Measurements from ENCODE around the gene HOOK1. TPM values are rescaled to one million over a fixed set of nuclear protein-coding genes. Genes with fewer than 3 reads are reported as not detected.

Gene HOOK1
- polyA plus RNA-seq, 1 of the 3 experiments (the other 2 are of a cell fraction): 0.35 TPM

- no peaks in the 10 kb centered on the region for H4K20me1 ChIP-seq (ENCODE audit: insufficient read depth)
- WGBS (ENCODE audit: low lambda C conversion rate): 87% methylated on average over 4 of the region's 4 CpGs
These were observed 39.3 kb upstream of the HOOK1 start for GRCh38 chr1:59775480-59775879.

GRCh38 chr1:59776960-59777852, 37.5 kb upstream of the HOOK1 start:
- H3F3A ChIP-seq (replicated peaks; ENCODE audit: insufficient read depth): no peaks in the 10 kb centered on the region
- 73% methylated on average over 7 of the region's 7 CpGs for WGBS (ENCODE audit: low lambda C conversion rate)
- no peak overlapping the region for H3K4me3 ChIP-seq (ENCODE audit: low read depth in 2 of 2, low read length in 1 of 2)
- no peaks in the 10 kb centered on the region for H3K36me3 ChIP-seq (replicated peaks in 1 of 2; ENCODE audit: control insufficient read depth in 1 of 2, insufficient read depth in 2 of 2, low read length in 1 of 2)
- no peaks in the 10 kb centered on the region for H4K20me1 ChIP-seq (ENCODE audit: insufficient read depth)
- H3K4me1 ChIP-seq (ENCODE audit: control insufficient read depth in 1 of 2, insufficient read depth in 2 of 2, low read depth in 1 of 2, low read length in 1 of 2): peaks cover 0 to 15% of the 10 kb centered on the region in 2 experiments; a peak in 2 of 4 replicates
- POLR2A ChIA-PET: no interaction called here
- TF ChIP-seq CTCF (IDR thresholded peaks at IDR 0.05) (peak; percentile 55), TCF12 (IDR thresholded peaks at IDR 0.05) (no peak), SMC3 (IDR thresholded peaks at IDR 0.05; ENCODE audit: low read depth, low read length) (no peak)
- no peaks in the 10 kb centered on the region for H3K27me3 ChIP-seq (ENCODE audit: insufficient read depth)
- CTCF ChIA-PET: interaction anchor here (0.8 to 3.2 kb wide), 2 partner anchors 17 to 19 kb away, joined by 3 to 15 read pairs; no protein-coding TSS in a partner anchor
- no peak for DNase-seq
- H3K4me2 ChIP-seq: peak overlapping the region; percentile 21
- peak overlapping the region; percentile 4 to 57; a peak in 3 of 4 replicates for H3K27ac ChIP-seq (ENCODE audit: low read depth in 2 of 2, low read length in 1 of 2)
- no peaks in the 10 kb centered on the region for H3K79me2 ChIP-seq (ENCODE audit: insufficient read depth)
- H3K9me3 ChIP-seq: no peaks in the 10 kb centered on the region
- H3K9me2 ChIP-seq: no peaks in the 10 kb centered on the region
- H2AFZ ChIP-seq (ENCODE audit: low read depth): peak overlapping the region; percentile 92
- 0 out of 2 replicates have a peak overlapping the region, but pooled peaks have one; percentile 8 for H3K9ac ChIP-seq

More at GRCh38 chr1:59775480-59775879, 39.3 kb upstream of the HOOK1 start:
- no peak overlapping the region for H3K27ac ChIP-seq (ENCODE audit: low read depth in 2 of 2, low read length in 1 of 2)
- TF ChIP-seq MEF2A (IDR thresholded peaks at IDR 0.05; ENCODE audit: borderline replicate concordance, low read depth): no peak
- no peak for TF ChIP-seq NFIC (IDR thresholded peaks at IDR 0.05; ENCODE audit: borderline replicate concordance)
- no peaks in the 10 kb centered on the region for H3K9me2 ChIP-seq
- DNase-seq: no peak
- H3K79me2 ChIP-seq (ENCODE audit: insufficient read depth): no peaks in the 10 kb centered on the region
- no peaks in the 10 kb centered on the region for H3F3A ChIP-seq (replicated peaks; ENCODE audit: insufficient read depth)
- POLR2A ChIA-PET: no interaction called here
- CTCF ChIA-PET: interaction anchor here (3.2 kb wide), 1 partner anchor 15 kb away, joined by 15 read pairs; no protein-coding TSS in a partner anchor
- no peak overlapping the region for H3K9ac ChIP-seq
- no peaks in the 10 kb centered on the region for H3K36me3 ChIP-seq (replicated peaks in 1 of 2; ENCODE audit: control insufficient read depth in 1 of 2, insufficient read depth in 2 of 2, low read length in 1 of 2)
- H3K4me1 ChIP-seq (ENCODE audit: control insufficient read depth in 1 of 2, insufficient read depth in 2 of 2, low read depth in 1 of 2, low read length in 1 of 2): peaks cover 0 to 15% of the 10 kb centered on the region in 2 experiments; a peak in 2 of 4 replicates
- no peak overlapping the region for H3K4me3 ChIP-seq (ENCODE audit: low read depth in 2 of 2, low read length in 1 of 2)
- H3K4me2 ChIP-seq: no peak overlapping the region
- H2AFZ ChIP-seq (ENCODE audit: low read depth): no peak overlapping the region
- no peaks in the 10 kb centered on the region for H3K27me3 ChIP-seq (ENCODE audit: insufficient read depth)
- no peaks in the 10 kb centered on the region for H3K9me3 ChIP-seq

DNA sequence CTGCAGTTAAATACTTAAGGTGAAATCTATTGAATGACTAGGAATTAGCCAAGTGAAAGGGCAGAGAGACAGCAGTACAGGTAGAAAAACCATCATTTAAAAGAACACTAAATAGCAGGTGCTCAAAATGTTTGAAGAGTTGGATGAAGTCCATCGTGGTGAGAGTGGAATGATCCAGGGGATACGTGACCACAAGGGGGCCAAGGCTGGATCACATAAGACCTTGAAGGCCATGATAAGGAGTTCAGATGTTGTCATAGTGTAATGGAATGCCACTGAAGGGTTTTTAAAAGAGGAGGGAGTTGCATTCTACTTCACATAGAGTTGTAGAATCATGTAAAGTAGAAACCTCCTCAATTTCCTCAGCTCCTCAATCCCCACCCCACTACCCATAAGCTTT, 34.8 kb upstream of the HOOK1 start:
- Histone ChIP-seq H3K27ac (ENCODE audit: low read depth in 2 of 2, low read length in 1 of 2) (no peak overlapping the region), H3K36me3 (replicated peaks in 1 of 2; ENCODE audit: control insufficient read depth in 1 of 2, insufficient read depth in 2 of 2, low read length in 1 of 2) (no peaks in the 10 kb centered on the region), H3F3A (replicated peaks; ENCODE audit: insufficient read depth) (no peaks in the 10 kb centered on the region), H3K79me2 (ENCODE audit: insufficient read depth) (no peaks in the 10 kb centered on the region), H4K20me1 (ENCODE audit: insufficient read depth) (no peaks in the 10 kb centered on the region), H3K27me3 (ENCODE audit: insufficient read depth) (no peaks in the 10 kb centered on the region), H3K9me3 (no peaks in the 10 kb centered on the region), H3K4me1 (ENCODE audit: control insufficient read depth in 1 of 2, insufficient read depth in 2 of 2, low read depth in 1 of 2, low read length in 1 of 2) (peaks cover 0 to 15% of the 10 kb centered on the region in 2 experiments; a peak in 2 of 4 replicates), H3K9ac (no peak overlapping the region), H3K9me2 (no peaks in the 10 kb centered on the region), H3K4me2 (no peak overlapping the region), H2AFZ (ENCODE audit: low read depth) (no peak overlapping the region), H3K4me3 (ENCODE audit: low read depth in 2 of 2, low read length in 1 of 2) (no peak overlapping the region)
- no peak for DNase-seq
- POLR2A ChIA-PET: no interaction called here
- CTCF ChIA-PET: interaction anchor here (1.2 to 1.7 kb wide), 3 partner anchors 12 to 168 kb away, joined by 4 to 7 read pairs (median 4); no protein-coding TSS in a partner anchor
- WGBS (ENCODE audit: low lambda C conversion rate): 80% methylated on average over 2 of the region's 2 CpGs
- no peak for TF ChIP-seq ELF1 (IDR thresholded peaks at IDR 0.05)
- TF ChIP-seq CTCF (IDR thresholded peaks at IDR 0.05): peak; percentile 31; the same call in 1 of the 2 replicates

Measured in SK-N-SH (cell line).